Measurements from ENCODE around the gene FCHSD2.
"Not testable (repeated sequence)": the region's sequence is repeated elsewhere in the genome, so short reads cannot be mapped to it uniquely, and the experiment has no call there.

GRCh38 chr11:72827656-72828055, 314.5 kb downstream of the FCHSD2 start:
- not testable (repeated sequence) for TF ChIP-seq CTCF (conservative IDR thresholded peaks at IDR 0.05; ENCODE audit: low read depth, low read length); EZH2 (IDR thresholded peaks at IDR 0.05; ENCODE audit: low read length, unreplicated experiment)
